DMS114 treated with DMSO at 0.1 percent for 48 hours (cell line): ENCODE data around the gene SMARCC1.

Experiments
- DNase-seq: peaks from one replicate; lab custom pipeline; 2025; ENCODE audit not compliant: unreplicated experiment; lab: John Stamatoyannopoulos, UW

The SMARCC1 gene

DNA sequence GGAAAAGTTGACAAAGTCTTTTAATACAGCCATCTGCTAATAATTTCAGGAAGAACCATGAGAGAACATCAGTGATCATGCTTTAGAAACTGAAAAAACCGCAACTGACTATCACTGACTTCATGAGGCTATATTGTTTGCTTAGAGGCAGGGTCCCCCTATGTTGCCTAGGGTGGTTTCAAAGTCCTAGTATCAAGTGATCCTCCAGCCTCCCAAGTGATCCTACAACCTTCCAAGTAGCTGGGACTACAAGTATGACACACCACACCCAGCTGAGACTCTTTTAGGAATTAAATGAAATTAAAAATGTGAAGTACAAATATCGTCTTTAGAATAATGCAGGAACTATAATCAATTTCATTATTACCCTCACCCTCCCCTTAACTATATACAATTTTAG lies 144.8 kb downstream of the SMARCC1 start:
- no peak for DNase-seq

DNA sequence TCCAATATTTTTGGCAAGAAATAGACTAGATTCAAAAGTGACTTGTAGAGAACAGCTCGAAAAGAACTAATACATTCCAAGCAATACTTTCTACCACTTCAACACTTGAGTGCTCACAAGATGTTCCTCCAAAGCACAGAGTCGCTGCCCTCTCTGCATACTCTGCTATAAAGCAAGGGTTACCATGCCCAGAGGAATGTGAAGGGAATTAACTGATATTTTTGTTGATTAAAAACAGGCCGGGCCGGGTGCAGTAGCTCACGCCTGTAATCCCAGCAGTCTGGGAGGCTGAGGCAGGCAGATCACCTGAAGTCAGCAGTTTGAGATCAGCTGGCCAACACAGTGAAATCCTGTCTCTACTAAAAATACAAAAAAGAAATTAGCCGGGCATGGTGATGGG lies 145.5 kb downstream of the SMARCC1 start:
- no peak for DNase-seq

DNA sequence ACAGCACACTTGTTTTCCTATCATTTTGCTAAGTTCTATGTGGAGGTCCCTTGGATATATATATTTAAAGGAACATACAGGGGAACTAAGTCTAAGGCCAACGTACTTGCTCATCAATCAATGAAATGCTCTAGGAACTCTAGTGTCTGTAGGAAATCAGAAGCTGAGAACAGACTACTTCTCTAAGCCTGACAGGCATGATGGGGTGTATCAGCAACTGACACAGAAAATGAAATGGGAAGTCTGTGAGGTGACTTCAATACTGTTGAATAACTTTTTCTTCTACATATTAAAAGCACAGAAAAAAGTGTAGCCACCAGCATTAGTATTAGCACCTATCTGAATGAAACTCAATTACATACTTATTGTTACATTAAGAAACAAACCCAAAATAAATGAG lies 146.2 kb downstream of the SMARCC1 start:
- DNase-seq: no peak

DNA sequence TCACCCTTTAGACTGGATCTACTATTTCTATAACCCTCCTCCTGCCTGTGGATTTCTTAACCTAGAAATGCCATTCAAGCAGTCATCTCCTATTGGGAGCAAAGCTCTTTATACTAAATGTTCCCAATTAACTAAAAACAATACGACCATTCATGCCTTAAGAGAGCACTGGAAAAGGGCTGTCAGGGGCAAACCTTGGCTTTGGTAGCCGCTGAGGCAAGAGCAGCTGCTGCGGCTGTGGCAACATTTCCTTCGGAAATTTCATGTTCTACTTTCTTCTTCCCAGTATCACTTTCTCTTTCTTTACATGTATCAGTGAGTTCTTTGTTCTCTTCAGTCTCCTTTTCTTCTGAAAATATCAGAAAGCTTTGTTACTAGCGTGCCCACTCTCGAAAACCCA lies 146.7 kb downstream of the SMARCC1 start:
- DNase-seq: no peak

DNA sequence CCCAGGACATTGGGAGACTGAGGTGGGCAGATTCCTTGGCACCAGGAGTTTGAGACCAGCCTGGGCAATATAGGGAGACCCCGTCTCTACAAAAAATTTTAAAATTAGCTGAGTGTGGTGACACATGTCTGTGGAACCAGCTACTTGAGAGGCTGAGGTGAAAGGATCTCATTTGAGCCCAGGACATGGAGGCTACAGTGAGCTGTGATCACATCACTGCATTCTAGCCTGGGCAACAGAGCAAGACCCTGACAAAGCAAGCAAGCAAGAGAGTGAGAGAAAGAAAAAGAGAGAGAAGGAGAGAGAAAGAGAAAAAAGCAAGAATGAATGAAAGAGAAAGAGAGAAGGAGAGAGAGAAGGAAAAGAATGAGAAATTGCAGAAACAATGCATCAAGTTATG lies 150.9 kb downstream of the SMARCC1 start:
- DNase-seq: no peak

- no peak for DNase-seq
Observed at GRCh38 chr3:47629770-47630169, 151.9 kb downstream of the SMARCC1 start.

GRCh38 chr3:47628426-47628825 lies 153.3 kb downstream of the SMARCC1 start:
- no peak for DNase-seq

DNA sequence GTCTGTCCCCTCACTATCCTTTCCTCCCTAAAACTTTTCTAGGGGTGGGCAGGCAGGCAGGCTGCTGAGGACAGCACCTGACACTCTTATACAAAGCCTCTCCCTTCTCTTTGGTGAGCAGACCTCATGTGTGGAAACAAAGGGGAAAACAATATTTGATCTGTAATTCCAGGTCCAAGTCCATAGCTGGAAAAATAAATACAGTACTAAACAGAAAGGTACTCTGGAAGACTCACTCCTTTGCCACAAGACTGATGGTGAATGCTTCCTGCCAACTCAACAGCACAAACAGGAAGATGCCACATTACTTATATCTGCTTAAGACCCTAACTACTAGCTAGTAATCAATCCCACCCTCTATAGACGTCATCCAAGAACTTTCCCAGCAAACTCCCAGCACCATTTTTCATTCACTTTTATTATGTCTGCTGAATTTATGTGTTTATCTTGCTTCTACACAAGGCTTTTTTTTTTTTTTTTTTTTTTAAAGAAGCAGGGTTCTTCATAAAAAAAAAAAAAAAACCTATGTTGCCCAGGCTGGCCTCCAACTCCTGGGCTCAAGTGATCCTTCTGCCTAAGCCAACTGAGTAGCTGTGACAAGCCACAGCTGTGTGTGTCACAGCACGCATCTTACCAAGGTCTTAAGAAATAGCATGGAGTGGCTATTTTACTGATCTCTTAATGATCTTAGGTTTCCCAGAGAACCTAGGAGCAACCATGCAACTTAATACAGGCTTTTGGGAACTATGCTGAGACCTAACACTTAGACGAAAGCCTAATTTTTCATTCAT lies 158.8 kb downstream of the SMARCC1 start:
- DNase-seq: no peak

GRCh38 chr3:47617086-47618010 lies 164.3 kb downstream of the SMARCC1 start:
- DNase-seq: no peak

DNA sequence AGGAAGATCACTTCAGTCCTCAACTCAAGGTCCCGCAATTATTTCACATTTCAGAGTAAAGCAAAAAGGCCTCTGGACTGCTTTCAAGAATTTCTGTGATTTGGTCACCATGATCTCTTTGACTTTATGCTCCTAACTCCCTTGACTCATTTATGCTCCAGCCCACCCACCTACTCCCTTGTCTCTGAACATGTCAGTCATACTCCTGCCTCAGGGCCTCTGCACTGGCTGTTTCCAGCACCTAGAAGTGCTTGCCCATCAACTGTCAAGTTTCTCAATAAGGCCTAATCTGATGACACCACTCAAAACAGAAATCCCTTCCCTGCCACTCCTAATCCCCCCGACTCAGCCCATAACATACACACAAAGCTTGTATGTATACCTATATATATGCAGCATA lies 166.9 kb downstream of the SMARCC1 start:
- DNase-seq: no peak

GRCh38 chr3:47613722-47614121 lies 168.0 kb downstream of the SMARCC1 start:
- DNase-seq: no peak

DNA sequence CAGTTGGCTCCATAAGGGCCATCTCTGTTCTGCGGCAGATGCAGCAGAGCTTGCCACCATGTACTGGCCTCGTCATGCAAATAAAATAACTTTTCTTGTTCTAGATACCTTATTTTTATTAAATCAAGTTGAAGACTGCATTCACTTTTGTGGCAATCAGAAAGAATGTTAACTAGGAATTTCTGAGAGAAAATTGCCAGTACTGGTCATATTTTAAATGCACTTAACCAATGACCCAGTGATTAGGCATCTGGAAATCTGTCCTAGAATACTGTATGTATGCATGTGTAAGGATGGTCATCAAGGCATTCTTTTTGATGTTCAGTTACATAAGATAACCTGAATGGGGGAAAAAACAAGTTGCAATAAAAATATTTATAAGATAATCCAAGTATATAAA lies 168.8 kb downstream of the SMARCC1 start:
- DNase-seq: no peak

DNA sequence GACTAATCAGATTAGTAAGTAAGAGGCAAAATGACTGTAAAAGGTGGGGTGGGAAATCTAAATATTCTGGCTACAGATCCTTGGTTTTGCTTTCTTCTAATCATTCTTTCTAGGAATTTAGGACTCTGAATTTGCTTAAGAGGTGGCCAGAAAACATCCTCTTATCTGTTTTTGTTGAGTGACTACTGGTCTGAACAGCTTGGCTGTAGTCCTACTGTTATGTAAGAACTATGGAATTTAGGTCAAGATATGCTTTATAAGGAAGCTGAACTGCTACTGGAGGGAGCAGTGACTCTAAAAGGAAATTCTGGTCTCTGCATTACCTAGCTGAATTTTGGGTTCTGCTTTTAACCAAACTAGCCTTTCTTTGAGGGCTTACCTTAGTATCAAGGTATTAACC lies 169.5 kb downstream of the SMARCC1 start:
- DNase-seq: no peak

DNA sequence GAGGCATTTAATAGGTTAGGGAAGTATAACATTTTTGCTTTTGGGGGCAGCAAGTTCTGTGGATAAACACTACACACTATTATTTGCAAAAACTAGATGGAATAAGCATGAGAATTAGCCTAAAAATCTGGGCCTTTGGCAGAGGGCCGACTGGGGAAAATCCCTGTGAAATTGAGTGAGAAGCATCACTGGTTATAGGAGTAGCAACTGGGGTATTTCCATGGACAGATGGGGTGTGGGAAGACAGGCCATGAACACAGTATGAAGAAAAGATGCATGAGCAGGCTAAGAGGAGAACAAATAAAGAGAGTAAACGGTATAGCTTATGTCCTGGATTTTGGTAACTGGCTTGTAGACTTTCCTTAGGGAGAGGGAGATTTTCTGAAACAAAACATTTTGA lies 170.1 kb downstream of the SMARCC1 start:
- DNase-seq: no peak

DNA sequence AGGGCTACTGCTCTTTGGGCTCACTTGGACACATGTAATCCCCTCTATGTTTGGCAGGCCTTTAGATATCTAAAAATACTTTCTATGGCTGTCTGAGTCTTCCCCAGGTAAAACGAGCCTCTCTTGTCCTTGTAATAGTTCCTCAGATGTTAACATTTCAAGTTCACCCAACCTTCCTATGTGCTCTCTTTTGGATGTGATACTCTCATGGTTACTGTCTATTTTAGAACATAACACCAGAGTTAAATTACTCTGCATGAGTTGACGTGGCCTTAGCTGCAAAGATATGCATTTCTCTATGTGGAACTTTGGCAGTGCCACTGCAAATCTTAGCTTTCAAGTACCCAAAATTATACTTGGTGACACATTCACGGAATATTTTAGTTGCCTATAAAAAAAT lies 171.1 kb downstream of the SMARCC1 start:
- DNase-seq: no peak

DNA sequence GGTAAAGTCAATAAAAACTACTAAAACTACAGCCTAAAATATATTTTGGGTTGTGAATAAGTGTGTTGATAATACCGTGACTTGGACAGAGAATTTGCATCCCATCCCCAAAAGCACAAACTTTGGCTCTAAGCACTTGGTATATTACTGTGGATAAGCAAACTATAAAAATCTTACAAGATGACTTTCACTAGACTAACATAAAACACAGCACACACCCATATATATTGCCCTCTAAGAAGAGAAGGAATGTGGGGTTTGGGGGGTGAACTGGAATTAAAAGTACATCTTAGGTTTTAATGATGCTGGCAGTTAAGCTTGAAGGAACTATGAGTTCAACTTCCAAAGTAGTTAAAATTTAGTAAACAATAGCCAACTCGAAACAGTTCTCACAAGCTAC lies 174.4 kb downstream of the SMARCC1 start:
- no peak for DNase-seq

DNA sequence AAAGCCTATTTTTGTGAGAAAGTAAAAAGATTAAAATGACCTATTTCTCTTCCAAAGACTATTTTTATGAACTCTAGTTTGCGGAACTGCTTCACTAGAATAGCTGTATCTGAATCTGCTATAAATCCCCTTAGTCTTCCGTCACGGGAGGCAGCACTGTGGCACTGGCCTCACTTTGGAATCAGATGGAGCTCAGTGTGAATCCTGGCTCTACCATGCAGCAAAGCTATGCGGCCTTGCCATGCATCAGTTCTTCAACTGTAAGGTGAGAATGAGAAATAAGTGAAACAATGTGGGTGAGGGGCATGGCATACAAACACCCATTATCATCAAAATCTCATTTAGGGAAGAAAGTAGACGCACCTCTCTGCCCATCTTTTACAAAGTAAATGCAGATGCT lies 175.5 kb downstream of the SMARCC1 start:
- DNase-seq: no peak

DNA sequence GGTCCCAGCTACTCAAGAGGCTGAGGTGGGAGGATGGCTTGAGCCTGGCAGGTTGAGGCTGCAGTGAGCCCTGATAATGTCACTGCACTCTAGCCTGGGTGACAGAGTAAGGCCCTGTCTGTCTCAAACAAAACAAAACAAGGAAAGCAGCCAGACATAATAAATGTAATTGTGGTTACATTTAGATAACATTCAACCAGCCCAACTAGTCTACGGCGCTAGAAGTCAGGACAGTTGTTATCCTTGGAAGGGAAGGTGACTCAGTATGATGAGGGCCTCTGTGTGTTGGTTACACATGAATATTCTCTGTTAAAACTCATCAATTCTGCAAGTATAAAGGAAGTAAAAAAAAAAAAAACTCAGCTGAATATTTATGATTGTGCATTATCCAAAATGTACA lies 176.0 kb downstream of the SMARCC1 start:
- no peak for DNase-seq

GRCh38 chr3:47604145-47604544 lies 177.5 kb downstream of the SMARCC1 start:
- DNase-seq: no peak

DNA sequence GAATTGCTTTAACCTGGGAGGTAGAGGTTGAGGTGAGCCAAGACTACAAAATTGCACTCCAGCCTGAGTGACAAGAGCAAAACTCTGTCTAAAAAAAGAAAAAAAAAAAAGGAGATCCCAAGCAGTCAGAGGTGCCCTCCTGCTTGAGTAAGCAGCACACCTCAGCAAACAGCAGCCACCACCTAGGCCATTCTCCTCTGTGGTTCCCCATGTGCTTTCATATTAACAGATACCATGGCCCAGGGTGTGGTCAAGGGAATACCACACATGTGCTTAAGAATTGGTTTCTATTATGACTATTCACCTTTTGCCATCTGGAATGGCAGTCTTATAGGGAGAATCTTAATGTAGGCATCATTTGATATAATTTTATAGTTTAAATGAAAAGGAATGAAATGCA lies 178.4 kb downstream of the SMARCC1 start:
- DNase-seq: no peak

- DNase-seq: no peak
Observed at GRCh38 chr3:47601281-47601680, 180.4 kb downstream of the SMARCC1 start.

GRCh38 chr3:47594792-47595191 lies 186.9 kb downstream of the SMARCC1 start:
- no peak for DNase-seq
